ENCODE measurements around the gene MED26. TPM values are rescaled to one million over a fixed set of nuclear protein-coding genes. Genes with fewer than 3 reads are reported as not detected.

The MED26 gene
- total and polyA plus RNA-seq, 5 donors, result 4.5 to 6.1 (median 5.4) TPM

- H3K27ac ChIP-seq (ENCODE audit: low read length), result no peak overlapping the region
- ATAC-seq (no peak), DNase-seq (no peak)
- WGBS, result 75% methylated on average over 2 of the region's 2 CpGs
- no peaks in the 10 kb centered on the region for H3K27me3 ChIP-seq (ENCODE audit: control insufficient read depth, insufficient read depth)
- H3K4me1 ChIP-seq (ENCODE audit: control insufficient read depth, insufficient read depth, low read length), result no peaks in the 10 kb centered on the region
- intact Hi-C loops (cut with DNase I), result no loop called here
- H3K9me3 ChIP-seq (ENCODE audit: control insufficient read depth, low read length), result no peaks in the 10 kb centered on the region
- H3K4me3 ChIP-seq (ENCODE audit: low read length), result no peak overlapping the region
Measured at GRCh38 chr19:16650821-16651220, 22.8 kb upstream of the MED26 start.

GRCh38 chr19:16649734-16650133 lies 21.7 kb upstream of the MED26 start:
- no peak overlapping the region for H3K4me3 ChIP-seq (ENCODE audit: low read length)
- WGBS, result 52% methylated on average over 9 of the region's 9 CpGs
- intact Hi-C loops (cut with DNase I), result no loop called here
- H3K9me3 ChIP-seq (ENCODE audit: control insufficient read depth, low read length), result no peaks in the 10 kb centered on the region
- ATAC-seq (peak; percentile 73 to 87), DNase-seq (peak in 2 of 3 donors; percentile 43 to 64)
- no peak overlapping the region for H3K27ac ChIP-seq (ENCODE audit: low read length)
- H3K27me3 ChIP-seq (ENCODE audit: control insufficient read depth, insufficient read depth), result no peaks in the 10 kb centered on the region
- H3K4me1 ChIP-seq (ENCODE audit: control insufficient read depth, insufficient read depth, low read length), result no peaks in the 10 kb centered on the region

- no peak overlapping the region for H3K27ac ChIP-seq (ENCODE audit: low read length)
- no peak for DNase-seq
- H3K4me1 ChIP-seq (ENCODE audit: control insufficient read depth, insufficient read depth, low read length), result no peaks in the 10 kb centered on the region
- H3K9me3 ChIP-seq (ENCODE audit: control insufficient read depth, low read length), result no peaks in the 10 kb centered on the region
- ATAC-seq, result no peak
- H3K4me3 ChIP-seq (ENCODE audit: low read length), result no peak overlapping the region
- intact Hi-C loops (cut with DNase I), result no loop called here
- H3K27me3 ChIP-seq (ENCODE audit: control insufficient read depth, insufficient read depth), result no peaks in the 10 kb centered on the region
- 92% methylated on average over 9 of the region's 9 CpGs for WGBS
Measured at GRCh38 chr19:16645140-16645539, 17.1 kb upstream of the MED26 start.

GRCh38 chr19:16641695-16642094 lies 13.7 kb upstream of the MED26 start:
- WGBS, result 98% methylated on average over 10 of the region's 10 CpGs
- intact Hi-C loops (cut with DNase I), result no loop called here
- DNase-seq, result no peak
- Histone ChIP-seq H3K9me3 (ENCODE audit: control insufficient read depth, low read length) (no peaks in the 10 kb centered on the region), H3K4me1 (ENCODE audit: control insufficient read depth, insufficient read depth, low read length) (no peaks in the 10 kb centered on the region), H3K27ac (ENCODE audit: low read length) (no peak overlapping the region), H3K4me3 (ENCODE audit: low read length) (no peak overlapping the region), H3K27me3 (ENCODE audit: control insufficient read depth, insufficient read depth) (no peaks in the 10 kb centered on the region)
- no peak for ATAC-seq

GRCh38 chr19:16640951-16641350 lies 12.9 kb upstream of the MED26 start:
- no peaks in the 10 kb centered on the region for H3K27me3 ChIP-seq (ENCODE audit: control insufficient read depth, insufficient read depth)
- no peak for DNase-seq
- no peak overlapping the region for H3K27ac ChIP-seq (ENCODE audit: low read length)
- H3K9me3 ChIP-seq (ENCODE audit: control insufficient read depth, low read length), result no peaks in the 10 kb centered on the region
- intact Hi-C loops (cut with DNase I), result no loop called here
- 96% methylated on average over 1 of the region's 1 CpG for WGBS
- no peak for ATAC-seq
- no peaks in the 10 kb centered on the region for H3K4me1 ChIP-seq (ENCODE audit: control insufficient read depth, insufficient read depth, low read length)
- H3K4me3 ChIP-seq (ENCODE audit: low read length), result no peak overlapping the region

GRCh38 chr19:16638666-16639065 lies 10.7 kb upstream of the MED26 start:
- H3K4me1 ChIP-seq (ENCODE audit: control insufficient read depth, insufficient read depth, low read length), result no peaks in the 10 kb centered on the region
- H3K9me3 ChIP-seq (ENCODE audit: control insufficient read depth, low read length), result no peaks in the 10 kb centered on the region
- intact Hi-C loops (cut with DNase I), result no loop called here
- DNase-seq (no peak), ATAC-seq (no peak)
- 100% methylated on average over 1 of the region's 1 CpG for WGBS
- H3K27me3 ChIP-seq (ENCODE audit: control insufficient read depth, insufficient read depth), result no peaks in the 10 kb centered on the region
- H3K27ac ChIP-seq (ENCODE audit: low read length), result no peak overlapping the region
- no peak overlapping the region for H3K4me3 ChIP-seq (ENCODE audit: low read length)

- Histone ChIP-seq H3K27ac (ENCODE audit: low read length) (no peak overlapping the region), H3K9me3 (ENCODE audit: control insufficient read depth, low read length) (no peaks in the 10 kb centered on the region), H3K27me3 (ENCODE audit: control insufficient read depth, insufficient read depth) (no peaks in the 10 kb centered on the region), H3K4me3 (ENCODE audit: low read length) (no peak overlapping the region), H3K4me1 (ENCODE audit: control insufficient read depth, insufficient read depth, low read length) (no peaks in the 10 kb centered on the region)
- DNase-seq (no peak), ATAC-seq (no peak)
- intact Hi-C loops (cut with DNase I), result no loop called here
Measured at GRCh38 chr19:16637535-16637934, 9.5 kb upstream of the MED26 start.

GRCh38 chr19:16631465-16631864 lies 3.5 kb upstream of the MED26 start:
- ATAC-seq (no peak), DNase-seq (no peak)
- H3K9me3 ChIP-seq (ENCODE audit: control insufficient read depth, low read length), result no peaks in the 10 kb centered on the region
- intact Hi-C loops (cut with DNase I), result no loop called here
- no peak overlapping the region for H3K27ac ChIP-seq (ENCODE audit: low read length)
- H3K4me3 ChIP-seq (ENCODE audit: low read length), result no peak overlapping the region
- peaks cover 2% of the 10 kb centered on the region for H3K4me1 ChIP-seq (ENCODE audit: control insufficient read depth, insufficient read depth, low read length)
- H3K27me3 ChIP-seq (ENCODE audit: control insufficient read depth, insufficient read depth), result no peaks in the 10 kb centered on the region
- 91% methylated on average over 6 of the region's 6 CpGs for WGBS

- Histone ChIP-seq H3K9me3 (ENCODE audit: control insufficient read depth, low read length) (no peaks in the 10 kb centered on the region), H3K4me1 (ENCODE audit: control insufficient read depth, insufficient read depth, low read length) (peaks cover 4% of the 10 kb centered on the region), H3K27ac (ENCODE audit: low read length) (peak overlapping the region; percentile 71), H3K27me3 (ENCODE audit: control insufficient read depth, insufficient read depth) (no peaks in the 10 kb centered on the region), H3K4me3 (ENCODE audit: low read length) (peak overlapping the region; percentile 49)
- DNase-seq (peak in 2 of 3 donors; percentile 29 to 73), ATAC-seq (peak in 1 of 2 donors; percentile 7)
- intact Hi-C loops (cut with DNase I), result loop anchor here in 2 of 4 donors (5.0 to 10.0 kb wide), 2 partner anchors 54 to 57 kb away; partner anchors contain the start of gene SLC35E1 (in 2 of the 2)
- WGBS, result 4% methylated on average over 23 of the region's 23 CpGs
Measured at GRCh38 chr19:16628984-16629691, 1.1 kb upstream of the MED26 start.

GRCh38 chr19:16627928-16628182 lies 149 bp downstream of the MED26 start:
- Histone ChIP-seq H3K9me3 (ENCODE audit: control insufficient read depth, low read length) (no peaks in the 10 kb centered on the region), H3K4me1 (ENCODE audit: control insufficient read depth, insufficient read depth, low read length) (peaks cover 4% of the 10 kb centered on the region), H3K4me3 (ENCODE audit: low read length) (peak overlapping the region; percentile 96), H3K27ac (ENCODE audit: low read length) (no peak overlapping the region), H3K27me3 (ENCODE audit: control insufficient read depth, insufficient read depth) (no peaks in the 10 kb centered on the region)
- ATAC-seq (no peak), DNase-seq (no peak)
- WGBS, result 1% methylated on average over 37 of the region's 38 CpGs
- intact Hi-C loops (cut with DNase I), result loop anchor here in 2 of 4 donors (5.0 to 10.0 kb wide), 2 partner anchors 53 to 56 kb away; partner anchors contain the start of gene SLC35E1 (in 2 of the 2)

GRCh38 chr19:16627193-16627927 lies 644 bp downstream of the MED26 start:
- WGBS, result under 1% methylated on average over 52 of the region's 52 CpGs
- Histone ChIP-seq H3K9me3 (ENCODE audit: control insufficient read depth, low read length) (no peaks in the 10 kb centered on the region), H3K27ac (ENCODE audit: low read length) (no peak overlapping the region), H3K4me3 (ENCODE audit: low read length) (peak overlapping the region; percentile 96), H3K27me3 (ENCODE audit: control insufficient read depth, insufficient read depth) (no peaks in the 10 kb centered on the region), H3K4me1 (ENCODE audit: control insufficient read depth, insufficient read depth, low read length) (peaks cover 4% of the 10 kb centered on the region)
- ATAC-seq, result peak; percentile 1 to 2
- intact Hi-C loops (cut with DNase I), result loop anchor here in 2 of 4 donors (5.0 to 10.0 kb wide), 2 partner anchors 53 to 55 kb away; partner anchors contain the start of gene SLC35E1 (in 2 of the 2)
- DNase-seq, result peak; percentile 22 to 78 (median 71)
